Thymus (tissue), 11 donors: ENCODE data around the gene FSIP2. TPM values are rescaled to one million over a fixed set of nuclear protein-coding genes. Genes with fewer than 3 reads are reported as not detected.

Experiments
- DNase-seq, 9 donors: peaks; one replicate each; pipeline ENCODE4 v3.0.0-alpha.2; 2013; ENCODE audit warnings: low spot score in 9 of 9, low read depth in 6 of 9, missing footprints in 1 of 9
- H3K27ac ChIP-seq, 2 donors: one replicate each; pipeline ENCODE4 v1.5.1; 2013; ENCODE audit warnings: control low read depth in 1 of 2, low read depth in 1 of 2, low read length in 1 of 2, mild to moderate bottlenecking in 1 of 2, moderate library complexity in 1 of 2
- H3K27me3 ChIP-seq, 2 donors: one replicate each; pipeline ENCODE4 v1.5.1; 2013; ENCODE audit warnings: low read length in 1 of 2; ENCODE audit not compliant: control insufficient read depth in 2 of 2, insufficient read depth in 1 of 2
- H3K36me3 ChIP-seq, 2 donors: one replicate each; pipeline ENCODE4 v1.5.1; 2013; ENCODE audit warnings: low read length in 1 of 2, mild to moderate bottlenecking in 1 of 2, moderate library complexity in 1 of 2; ENCODE audit not compliant: control insufficient read depth in 2 of 2, insufficient read depth in 2 of 2
- H3K4me1 ChIP-seq, 2 donors: one replicate each; pipeline ENCODE4 v1.5.1; 2013; ENCODE audit warnings: low read length in 2 of 2; ENCODE audit not compliant: control insufficient read depth in 2 of 2, insufficient read depth in 2 of 2
- H3K4me3 ChIP-seq, 2 donors: one replicate each; pipeline ENCODE4 v1.5.1; 2013; ENCODE audit warnings: low read length in 2 of 2, control low read depth in 1 of 2, mild to moderate bottlenecking in 1 of 2
- H3K9me3 ChIP-seq, 2 donors: one replicate each; pipeline ENCODE4 v1.5.1; 2013; ENCODE audit warnings: low read length in 1 of 2, mild to moderate bottlenecking in 1 of 2; ENCODE audit not compliant: control insufficient read depth in 2 of 2, insufficient read depth in 1 of 2
- WGBS: extraction: QIAGEN DNeasy Blood & Tissue Kit; methylation state at CpG from one replicate; pipeline ENCODE4 v1.1.7; 2013; 5-methylcytosine and 5-hydroxymethylcytosine counted together
- polyA plus RNA-seq: library from polyadenylated mRNA; stranded (reverse); fragments of 200-250 nt; gene quantifications from one replicate; pipeline ENCODE4 v1.2.3, GENCODE V29; 2013
- total RNA-seq: library from RNA; stranded (reverse); fragments of 120-200 nt; gene quantifications from one replicate; pipeline ENCODE4 v1.2.4, GENCODE V29; 2013
- donor health status: healthy.

FSIP2 gene
- total and polyA plus RNA-seq, 2 donors: 0.57 to 1.8 TPM

GRCh38 chr2:185875136-185875931 lies 136.7 kb downstream of the FSIP2 start:
- H3K36me3 ChIP-seq: no peaks in the 10 kb centered on the region
- no peak overlapping the region for H3K4me3 ChIP-seq
- DNase-seq: no peak
- no peak overlapping the region for H3K27ac ChIP-seq
- no peaks in the 10 kb centered on the region for H3K4me1 ChIP-seq
- 80% methylated on average over 7 of the region's 7 CpGs for WGBS
- H3K27me3 ChIP-seq: no peaks in the 10 kb centered on the region
- H3K9me3 ChIP-seq: no peaks in the 10 kb centered on the region

- DNase-seq: no peak
- H3K9me3 ChIP-seq: no peaks in the 10 kb centered on the region
- H3K4me3 ChIP-seq: no peak overlapping the region
- no peaks in the 10 kb centered on the region for H3K36me3 ChIP-seq
- 96% methylated on average over 3 of the region's 3 CpGs for WGBS
- H3K27me3 ChIP-seq: no peaks in the 10 kb centered on the region
- H3K4me1 ChIP-seq: no peaks in the 10 kb centered on the region
- no peak overlapping the region for H3K27ac ChIP-seq
Measured at GRCh38 chr2:185876234-185876633, 137.6 kb downstream of the FSIP2 start.

- Histone ChIP-seq H3K27me3 (no peaks in the 10 kb centered on the region), H3K9me3 (no peaks in the 10 kb centered on the region), H3K4me3 (no peak overlapping the region), H3K4me1 (no peaks in the 10 kb centered on the region), H3K36me3 (no peaks in the 10 kb centered on the region), H3K27ac (no peak overlapping the region)
- no peak for DNase-seq
- 94% methylated on average over 2 of the region's 2 CpGs for WGBS
Measured at GRCh38 chr2:185880396-185880795, 141.8 kb downstream of the FSIP2 start.
